CD4-positive, alpha-beta T cell treated with Interleukin-15 for 1 hour (primary cell): ENCODE data around the gene SAXO1.
"Not testable (repeated sequence)": the region's sequence is repeated elsewhere in the genome, so short reads cannot be mapped to it uniquely, and the experiment has no call there.

ENCODE experiments used
- DNase-seq: peaks from one replicate; pipeline ENCODE4 v3.0.0-alpha.2; 2020

Gene SAXO1, protein sequence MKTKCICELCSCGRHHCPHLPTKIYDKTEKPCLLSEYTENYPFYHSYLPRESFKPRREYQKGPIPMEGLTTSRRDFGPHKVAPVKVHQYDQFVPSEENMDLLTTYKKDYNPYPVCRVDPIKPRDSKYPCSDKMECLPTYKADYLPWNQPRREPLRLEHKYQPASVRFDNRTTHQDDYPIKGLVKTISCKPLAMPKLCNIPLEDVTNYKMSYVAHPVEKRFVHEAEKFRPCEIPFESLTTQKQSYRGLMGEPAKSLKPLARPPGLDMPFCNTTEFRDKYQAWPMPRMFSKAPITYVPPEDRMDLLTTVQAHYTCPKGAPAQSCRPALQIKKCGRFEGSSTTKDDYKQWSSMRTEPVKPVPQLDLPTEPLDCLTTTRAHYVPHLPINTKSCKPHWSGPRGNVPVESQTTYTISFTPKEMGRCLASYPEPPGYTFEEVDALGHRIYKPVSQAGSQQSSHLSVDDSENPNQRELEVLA

GRCh38 chr9:19033015-19033414, at the start of gene SAXO1:
Gene SAXO1 (minus strand): TSS chr9:19033209. CDS start chr9:19032908, 301 bp downstream.
- no peak for DNase-seq

GRCh38 chr9:19074836-19075235, 41.8 kb upstream of the SAXO1 start:
- DNase-seq = no peak

DNA sequence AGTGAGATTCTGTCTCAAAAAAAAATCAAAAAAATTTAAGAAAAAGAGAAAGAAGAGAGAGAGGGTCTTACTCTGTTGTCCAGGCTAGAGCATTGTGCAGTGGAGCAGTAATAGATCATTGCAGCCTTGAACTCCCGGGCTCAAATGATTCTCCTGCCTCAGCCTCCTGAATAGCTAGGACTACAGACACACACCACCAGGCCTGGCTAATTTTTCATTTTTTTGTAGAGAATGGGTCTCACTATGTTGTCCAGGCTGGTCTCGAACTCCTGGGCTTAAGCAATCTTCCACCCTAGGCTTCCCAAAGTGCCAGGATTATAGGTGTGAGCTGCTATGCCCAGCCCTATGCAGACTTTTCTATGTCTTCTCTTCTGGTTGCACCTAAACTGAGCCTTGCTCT, 41.2 kb upstream of the SAXO1 start:
- no peak for DNase-seq

DNA sequence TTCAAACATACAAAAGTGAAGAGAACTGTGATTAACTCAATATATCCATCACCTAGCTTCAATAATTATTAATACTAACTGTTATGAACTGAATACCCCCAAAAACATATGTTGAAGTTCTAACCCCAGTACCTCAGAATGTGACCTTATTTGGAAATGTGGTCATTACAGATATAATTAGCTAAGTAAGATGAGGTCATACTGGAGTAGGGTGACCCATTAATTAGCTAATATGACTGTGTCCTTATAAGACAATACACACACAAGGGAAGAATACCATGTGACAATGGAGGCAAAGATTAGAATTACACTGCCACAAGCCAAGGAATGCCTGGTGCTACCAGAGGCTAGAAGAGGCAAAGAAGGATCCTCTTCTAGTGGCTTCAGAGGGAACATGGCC, 24.0 kb upstream of the SAXO1 start:
- no peak for DNase-seq

DNA sequence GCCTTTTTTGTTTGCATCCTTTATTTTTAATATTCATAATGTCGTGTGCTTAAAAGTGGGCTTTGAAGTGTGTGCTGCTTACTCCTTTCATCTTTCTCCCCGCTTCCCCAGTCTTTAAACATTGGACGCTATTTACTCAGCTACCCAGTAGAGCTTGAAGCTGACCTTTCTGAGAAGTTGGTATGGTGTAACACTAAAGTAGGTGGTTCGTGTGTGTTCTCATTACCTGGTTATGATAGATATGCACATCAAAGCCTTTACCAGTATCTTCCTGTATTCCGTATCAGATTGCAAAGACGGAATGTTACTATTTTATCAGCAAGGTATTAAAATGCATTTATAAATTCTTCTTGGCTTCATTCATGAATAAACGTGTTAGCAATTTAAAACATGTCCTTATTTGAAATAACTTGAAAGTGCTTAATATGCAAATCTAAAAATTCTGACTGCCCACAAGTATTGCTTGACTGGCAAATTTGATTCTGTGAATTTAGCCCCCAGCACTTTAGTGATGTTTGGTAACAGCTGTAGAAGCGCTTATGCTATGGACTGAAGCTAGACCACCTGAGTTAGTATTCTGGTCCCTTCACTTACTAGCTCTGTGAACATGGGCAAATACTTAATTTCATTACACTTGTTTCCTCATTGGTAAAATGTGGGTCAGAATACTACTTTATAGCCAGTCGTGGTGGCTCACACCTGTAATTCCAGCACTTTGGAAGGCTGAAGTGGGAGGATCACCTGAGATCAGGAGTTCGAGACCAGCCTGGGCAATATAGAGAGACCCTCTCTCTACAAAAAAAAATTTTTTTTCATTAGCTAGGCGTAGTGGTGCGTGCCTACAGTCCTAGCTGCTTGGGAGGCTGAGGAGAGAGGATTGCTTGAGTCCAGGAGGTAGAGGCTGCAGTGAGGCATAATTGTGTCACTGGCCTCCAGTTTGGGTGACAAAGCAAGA, 17.9 kb upstream of the SAXO1 start:
- DNase-seq = no peak

- DNase-seq = no peak
These were observed 17.1 kb upstream of the SAXO1 start for GRCh38 chr9:19049917-19050636.

DNA sequence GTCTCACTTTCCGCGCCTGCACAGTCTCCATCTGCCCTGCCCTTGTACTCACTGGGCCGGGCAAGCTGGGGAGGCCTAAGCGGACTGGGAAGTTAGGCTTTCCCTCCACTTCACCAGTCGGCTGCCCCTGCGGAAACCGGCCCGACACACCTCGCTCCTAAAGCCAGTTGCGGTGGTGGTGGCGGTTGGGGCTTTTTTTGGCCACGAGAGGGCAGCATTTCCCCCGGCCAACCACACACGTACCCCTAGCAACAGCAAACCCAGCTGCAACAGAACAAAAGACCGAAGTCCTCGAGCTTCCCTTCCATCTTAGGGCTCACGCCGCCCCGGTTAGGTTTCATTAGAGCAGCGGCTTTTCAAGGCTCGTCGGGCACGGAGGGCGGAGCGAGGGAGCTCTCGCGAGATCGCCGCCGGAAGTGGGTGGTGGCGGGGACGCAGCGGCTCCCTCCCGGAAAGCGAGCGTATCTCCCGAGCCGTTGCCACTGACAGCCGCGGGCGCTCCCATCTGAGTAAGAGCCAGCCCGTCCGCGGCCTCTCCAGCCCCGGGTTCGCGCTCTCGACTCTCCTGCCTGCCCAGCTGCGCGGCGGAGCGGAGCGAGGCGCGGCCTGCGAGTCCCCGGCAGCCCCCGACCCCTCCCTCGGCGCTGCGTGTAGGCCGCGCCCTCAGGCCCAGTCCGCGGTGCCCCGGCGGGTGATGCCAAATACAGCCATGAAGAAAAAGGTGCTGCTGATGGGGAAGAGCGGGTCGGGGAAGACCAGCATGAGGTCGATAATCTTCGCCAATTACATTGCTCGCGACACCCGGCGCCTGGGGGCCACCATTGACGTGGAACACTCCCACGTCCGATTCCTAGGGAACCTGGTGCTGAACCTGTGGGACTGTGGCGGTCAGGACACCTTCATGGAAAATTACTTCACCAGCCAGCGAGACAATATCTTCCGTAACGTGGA, 16.2 kb upstream of the SAXO1 start, which contains the start of gene RRAGA:
TSS of gene RRAGA (plus strand) at position 462 of the 951 bp plus-strand sequence. CDS start at position 695, 233 bp downstream.
- peak; percentile 94 for DNase-seq

DNA sequence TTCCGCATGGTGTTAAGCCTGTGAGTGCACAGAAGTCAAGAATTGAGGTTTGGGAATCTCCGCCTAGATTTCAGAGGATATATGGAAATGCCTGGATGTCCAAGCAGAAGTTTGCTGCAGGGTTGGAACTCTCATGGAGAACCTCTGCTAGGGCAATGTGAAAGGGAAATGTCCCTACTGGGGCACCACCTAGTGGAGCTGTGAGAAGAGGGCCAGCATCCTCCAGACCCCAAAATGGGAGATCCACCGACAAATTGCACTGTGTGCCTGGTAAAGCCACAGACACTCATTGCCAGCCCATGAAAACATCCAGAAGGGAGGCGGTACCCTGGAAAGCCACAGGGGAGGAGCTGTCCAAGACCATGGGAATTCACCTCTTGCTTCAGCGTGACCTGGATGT, 3.6 kb upstream of the SAXO1 start:
- DNase-seq = no peak

DNA sequence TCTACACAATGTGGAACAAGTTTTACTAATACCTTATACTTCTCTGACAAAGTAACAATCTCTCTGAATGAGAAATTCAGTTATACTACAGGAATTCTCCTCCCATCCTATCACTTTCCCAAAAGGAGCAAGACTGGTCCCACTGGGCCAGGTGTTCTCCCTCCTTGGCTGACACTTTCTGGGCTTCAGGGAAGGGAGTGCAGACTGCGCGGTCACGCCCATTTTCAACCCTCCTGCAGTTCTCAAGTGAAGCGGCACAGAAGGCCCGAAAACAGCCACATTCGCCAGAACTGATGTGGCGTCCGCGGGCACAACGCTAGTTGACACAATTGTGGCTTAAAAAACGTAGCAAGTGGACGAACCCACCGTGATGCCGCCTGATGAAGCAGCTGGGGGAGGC, 603 bp downstream of the SAXO1 start:
- DNase-seq = no peak

- DNase-seq = no peak
These were observed 2.1 kb downstream of the SAXO1 start for GRCh38 chr9:19030899-19031298.

DNA sequence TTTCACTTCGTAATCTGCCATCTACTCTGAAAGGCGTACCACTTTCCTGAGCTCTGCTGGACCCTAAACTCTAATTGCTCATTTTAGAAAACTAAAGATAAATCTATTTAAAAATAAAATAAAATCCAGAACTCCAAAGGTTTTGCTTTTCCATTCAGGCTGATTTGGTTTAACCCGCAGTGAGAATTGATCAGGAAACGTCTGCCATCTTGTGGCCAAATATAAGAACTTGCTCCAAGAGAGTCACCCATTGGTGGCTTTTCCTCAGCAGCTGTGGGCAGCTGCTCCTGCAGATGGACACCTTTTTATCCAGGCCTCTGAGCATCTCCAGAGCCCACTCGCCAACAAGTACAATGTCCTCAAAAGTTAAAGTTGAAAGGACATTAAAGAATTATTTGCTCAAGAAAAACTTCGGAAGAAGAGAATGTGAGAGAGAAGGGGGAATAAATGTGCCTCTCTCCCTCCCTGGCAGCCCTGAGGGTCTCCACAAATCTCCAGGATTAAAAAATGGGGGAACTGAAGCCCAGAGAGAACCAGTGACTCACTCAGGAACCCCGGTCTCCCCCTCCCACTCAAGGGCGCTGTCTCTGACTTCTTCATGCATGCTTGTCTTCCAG, 4.1 kb downstream of the SAXO1 start:
- no peak for DNase-seq

GRCh38 chr9:19027825-19028224, 5.2 kb downstream of the SAXO1 start:
- no peak for DNase-seq

GRCh38 chr9:19026375-19026774, 6.6 kb downstream of the SAXO1 start:
- no peak for DNase-seq

- no peak for DNase-seq
These were observed 9.9 kb downstream of the SAXO1 start for GRCh38 chr9:19023078-19023477.

DNA sequence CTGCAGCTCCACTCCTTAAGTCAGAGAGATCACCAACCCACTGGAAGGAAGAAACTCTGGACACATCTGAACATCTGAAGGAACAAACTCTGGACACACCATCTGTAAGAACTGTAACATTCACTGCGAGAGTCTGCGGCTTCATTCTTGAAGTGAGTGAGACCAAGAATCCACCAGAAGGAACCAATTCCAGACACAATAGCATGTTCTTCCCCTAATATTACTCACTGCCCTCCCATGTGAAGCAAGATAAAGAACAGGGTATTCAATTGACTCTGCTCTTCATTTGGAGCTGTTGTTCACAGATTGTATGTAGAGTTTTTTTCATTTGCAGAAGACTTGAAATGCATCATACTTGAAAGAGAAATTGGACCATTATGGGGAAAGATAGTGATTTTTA, 10.8 kb downstream of the SAXO1 start:
- no peak for DNase-seq

DNA sequence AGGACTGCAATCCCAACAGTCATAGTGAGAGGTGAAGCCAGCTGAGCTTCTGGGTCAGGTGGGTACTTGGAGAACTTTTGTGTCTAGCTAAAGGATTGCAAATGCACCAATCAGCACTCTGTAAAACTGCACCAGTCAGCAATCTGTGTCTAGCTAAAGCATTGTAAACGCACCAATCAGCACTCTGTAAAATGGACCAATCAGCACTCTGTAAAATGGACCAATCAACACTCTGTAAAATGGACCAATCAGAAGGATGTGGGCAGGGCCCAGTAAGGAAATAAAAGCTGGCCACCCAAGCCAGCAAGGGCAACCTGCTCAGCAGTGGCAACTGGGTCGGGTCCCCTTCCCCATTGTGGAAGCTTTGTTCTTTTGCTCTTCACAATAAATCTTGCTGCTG, 11.4 kb downstream of the SAXO1 start:
- DNase-seq = not testable (repeated sequence)

DNA sequence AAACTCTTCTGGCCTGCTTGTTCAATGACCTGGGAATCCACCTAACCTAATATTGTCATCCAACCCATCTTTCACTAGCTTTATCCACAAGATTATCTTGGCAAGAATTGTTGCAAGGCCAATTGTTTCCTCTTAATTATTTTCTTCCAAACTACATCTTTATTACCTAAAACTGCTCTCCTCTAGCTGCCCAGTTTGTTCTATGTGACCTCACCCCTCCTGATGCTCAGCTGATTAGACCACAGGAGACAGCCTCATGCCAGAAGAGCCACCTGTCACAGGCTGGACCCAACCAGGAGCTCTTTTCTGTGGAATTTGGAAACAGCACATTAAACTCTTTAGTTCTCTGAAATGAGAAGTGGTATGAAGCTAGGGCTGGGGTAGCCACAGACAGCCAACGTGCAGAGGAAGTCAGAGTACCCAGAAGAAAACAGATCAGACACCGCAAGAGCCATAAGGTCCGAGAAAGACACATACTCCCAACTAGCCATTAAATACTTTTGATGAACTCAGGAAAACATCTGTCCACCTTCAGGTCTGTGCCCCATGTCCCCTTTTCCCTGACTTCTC, 12.0 kb downstream of the SAXO1 start:
- no peak for DNase-seq

- DNase-seq = no peak
These were observed 14.8 kb downstream of the SAXO1 start for GRCh38 chr9:19018201-19018600.

GRCh38 chr9:19009391-19009965, 23.5 kb downstream of the SAXO1 start:
- no peak for DNase-seq

DNA sequence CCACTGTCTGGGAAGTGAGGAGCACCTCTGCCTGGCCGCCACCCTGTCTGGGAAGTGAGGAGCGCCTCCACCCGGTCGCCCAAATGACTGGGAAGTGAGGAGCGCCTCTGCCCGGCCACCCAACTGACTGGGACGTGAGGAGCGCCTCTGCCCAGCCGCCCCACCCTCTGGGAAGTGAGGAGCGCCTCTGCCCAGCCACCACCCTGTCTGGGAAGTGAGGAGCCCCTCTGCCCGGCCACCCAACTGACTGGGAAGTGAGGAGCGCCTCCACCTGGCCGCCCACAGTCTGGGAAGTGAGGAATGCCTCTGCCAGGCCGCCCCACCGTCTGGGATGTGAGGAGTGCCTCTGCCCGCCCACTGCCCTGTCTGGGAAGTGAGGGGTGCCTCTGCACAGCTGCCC, 32.9 kb downstream of the SAXO1 start:
- DNase-seq = no peak
